ENCODE measurements around the gene S100A16.
A peak's percentile ranks its signal among the peaks of the same experiment; 100 is the strongest.

S100A16 gene

GRCh38 chr1:153612755-153613331, at the start of gene S100A16:
Gene S100A16 (minus strand): TSS chr1:153613137. CDS start chr1:153608151, 4,986 bp downstream.
- Mint-ChIP-seq H3K4me3 (no peak within 1 kb of the TSS), H3K9me3 (no peaks in the 10 kb centered on the region), H3K4me1 (no peaks in the 10 kb centered on the region), H3K36me3 (ENCODE audit: insufficient read depth) (peaks cover 5% of the 10 kb centered on the region), H3K27ac (ENCODE audit: low read depth) (no peak within 1 kb of the TSS), H3K27me3 (peaks cover 14% of the 10 kb centered on the region)
- DNase-seq (ENCODE audit: low spot score in 2 of 2) (no peak), ATAC-seq (replicated peaks; ENCODE audit: extremely low read depth, poor library complexity, severe bottlenecking) (no peak)

- no peak overlapping the region for H3K4me3 Mint-ChIP-seq
- no peaks in the 10 kb centered on the region for H3K9me3 Mint-ChIP-seq
- H3K4me1 Mint-ChIP-seq: peaks cover 9% of the 10 kb centered on the region
- H3K27ac Mint-ChIP-seq (ENCODE audit: low read depth): no peak overlapping the region
- ATAC-seq (replicated peaks; ENCODE audit: extremely low read depth, poor library complexity, severe bottlenecking): no peak
- H3K27me3 Mint-ChIP-seq: no peaks in the 10 kb centered on the region
- H3K36me3 Mint-ChIP-seq (ENCODE audit: insufficient read depth): peaks cover 70% of the 10 kb centered on the region
- DNase-seq (ENCODE audit: low spot score in 2 of 2): no peak
Observed at GRCh38 chr1:153662269-153662668, 49.3 kb upstream of the S100A16 start.

- peaks cover 59% of the 10 kb centered on the region for H3K36me3 Mint-ChIP-seq (ENCODE audit: insufficient read depth)
- ATAC-seq (replicated peaks; ENCODE audit: extremely low read depth, poor library complexity, severe bottlenecking) (no peak), DNase-seq (ENCODE audit: low spot score in 2 of 2) (no peak)
- no peaks in the 10 kb centered on the region for H3K9me3 Mint-ChIP-seq
- no peaks in the 10 kb centered on the region for H3K27me3 Mint-ChIP-seq
- H3K4me3 Mint-ChIP-seq: peak overlapping the region; percentile 29
- H3K4me1 Mint-ChIP-seq: peaks cover 9% of the 10 kb centered on the region
- H3K27ac Mint-ChIP-seq (ENCODE audit: low read depth): no peak overlapping the region
Observed at GRCh38 chr1:153661111-153661708, 48.3 kb upstream of the S100A16 start.

GRCh38 chr1:153659656-153660055, 46.7 kb upstream of the S100A16 start:
- H3K27me3 Mint-ChIP-seq: no peaks in the 10 kb centered on the region
- H3K36me3 Mint-ChIP-seq (ENCODE audit: insufficient read depth): peaks cover 44% of the 10 kb centered on the region
- H3K27ac Mint-ChIP-seq (ENCODE audit: low read depth): no peak overlapping the region

GRCh38 chr1:153659175-153659534, 46.2 kb upstream of the S100A16 start:
- no peak for DNase-seq (ENCODE audit: low spot score in 2 of 2)
- H3K4me1 Mint-ChIP-seq: peaks cover 9% of the 10 kb centered on the region
- no peaks in the 10 kb centered on the region for H3K9me3 Mint-ChIP-seq
- peak overlapping the region; percentile 84 for H3K27ac Mint-ChIP-seq (ENCODE audit: low read depth)
- peak overlapping the region; percentile 91 for H3K4me3 Mint-ChIP-seq
- H3K36me3 Mint-ChIP-seq (ENCODE audit: insufficient read depth): peaks cover 39% of the 10 kb centered on the region
- ATAC-seq (replicated peaks; ENCODE audit: extremely low read depth, poor library complexity, severe bottlenecking): no peak
- H3K27me3 Mint-ChIP-seq: no peaks in the 10 kb centered on the region

More at GRCh38 chr1:153659656-153660055, 46.7 kb upstream of the S100A16 start:
- no peak for DNase-seq (ENCODE audit: low spot score in 2 of 2)
- H3K9me3 Mint-ChIP-seq: no peaks in the 10 kb centered on the region
- H3K4me3 Mint-ChIP-seq: peak overlapping the region; percentile 91
- no peak for ATAC-seq (replicated peaks; ENCODE audit: extremely low read depth, poor library complexity, severe bottlenecking)
- peaks cover 9% of the 10 kb centered on the region for H3K4me1 Mint-ChIP-seq

- Mint-ChIP-seq H3K9me3 (no peaks in the 10 kb centered on the region), H3K27me3 (no peaks in the 10 kb centered on the region), H3K27ac (ENCODE audit: low read depth) (peak within 1 kb of the TSS; percentile 84), H3K4me3 (peak within 1 kb of the TSS; percentile 91), H3K4me1 (peaks cover 9% of the 10 kb centered on the region), H3K36me3 (ENCODE audit: insufficient read depth) (peaks cover 34% of the 10 kb centered on the region)
- DNase-seq (ENCODE audit: low spot score in 2 of 2): peak; percentile 82 to 83
- ATAC-seq (replicated peaks; ENCODE audit: extremely low read depth, poor library complexity, severe bottlenecking): peak; percentile 97
Observed at GRCh38 chr1:153658400-153659174, 45.6 kb upstream of the S100A16 start, which contains the start of gene SNAPIN. Gene SNAPIN (plus strand): TSS chr1:153658703. CDS start chr1:153658744, 41 bp downstream.

- peaks cover 9% of the 10 kb centered on the region for H3K4me1 Mint-ChIP-seq
Observed at GRCh38 chr1:153655333-153655732, 42.4 kb upstream of the S100A16 start.

GRCh38 chr1:153652805-153653500, 40.0 kb upstream of the S100A16 start:
- H3K4me1 Mint-ChIP-seq: peaks cover 14% of the 10 kb centered on the region
- H3K27ac Mint-ChIP-seq (ENCODE audit: low read depth): no peak overlapping the region
- H3K9me3 Mint-ChIP-seq: no peaks in the 10 kb centered on the region
- no peaks in the 10 kb centered on the region for H3K36me3 Mint-ChIP-seq (ENCODE audit: insufficient read depth)
- ATAC-seq (replicated peaks; ENCODE audit: extremely low read depth, poor library complexity, severe bottlenecking) (no peak), DNase-seq (ENCODE audit: low spot score in 2 of 2) (no peak)
- H3K27me3 Mint-ChIP-seq: no peaks in the 10 kb centered on the region
- no peak overlapping the region for H3K4me3 Mint-ChIP-seq

More at GRCh38 chr1:153655333-153655732, 42.4 kb upstream of the S100A16 start:
- no peak for ATAC-seq (replicated peaks; ENCODE audit: extremely low read depth, poor library complexity, severe bottlenecking)
- Mint-ChIP-seq H3K9me3 (no peaks in the 10 kb centered on the region), H3K4me3 (no peak overlapping the region), H3K27ac (ENCODE audit: low read depth) (no peak overlapping the region), H3K27me3 (no peaks in the 10 kb centered on the region), H3K36me3 (ENCODE audit: insufficient read depth) (peaks cover 6% of the 10 kb centered on the region)
- DNase-seq (ENCODE audit: low spot score in 2 of 2): no peak

- ATAC-seq (replicated peaks; ENCODE audit: extremely low read depth, poor library complexity, severe bottlenecking): no peak
- H3K27ac Mint-ChIP-seq (ENCODE audit: low read depth): no peak overlapping the region
- H3K9me3 Mint-ChIP-seq: no peaks in the 10 kb centered on the region
- no peak overlapping the region for H3K4me3 Mint-ChIP-seq
- peaks cover 5% of the 10 kb centered on the region for H3K36me3 Mint-ChIP-seq (ENCODE audit: insufficient read depth)
- H3K4me1 Mint-ChIP-seq: peaks cover 25% of the 10 kb centered on the region
- DNase-seq (ENCODE audit: low spot score in 2 of 2): no peak
- no peaks in the 10 kb centered on the region for H3K27me3 Mint-ChIP-seq
Observed at GRCh38 chr1:153651771-153652170, 38.8 kb upstream of the S100A16 start.

GRCh38 chr1:153649863-153650235, 36.9 kb upstream of the S100A16 start:
- Mint-ChIP-seq H3K27ac (ENCODE audit: low read depth) (peak overlapping the region; percentile 56), H3K27me3 (no peaks in the 10 kb centered on the region), H3K36me3 (ENCODE audit: insufficient read depth) (peaks cover 24% of the 10 kb centered on the region), H3K9me3 (no peaks in the 10 kb centered on the region), H3K4me1 (peaks cover 42% of the 10 kb centered on the region), H3K4me3 (no peak overlapping the region)
- no peak for DNase-seq (ENCODE audit: low spot score in 2 of 2)
- ATAC-seq (replicated peaks; ENCODE audit: extremely low read depth, poor library complexity, severe bottlenecking): no peak

- ATAC-seq (replicated peaks; ENCODE audit: extremely low read depth, poor library complexity, severe bottlenecking): peak; percentile 56
- H3K9me3 Mint-ChIP-seq: no peaks in the 10 kb centered on the region
- no peak for DNase-seq (ENCODE audit: low spot score in 2 of 2)
- no peaks in the 10 kb centered on the region for H3K27me3 Mint-ChIP-seq
- peak overlapping the region; percentile 56 for H3K27ac Mint-ChIP-seq (ENCODE audit: low read depth)
- peaks cover 30% of the 10 kb centered on the region for H3K36me3 Mint-ChIP-seq (ENCODE audit: insufficient read depth)
- no peak overlapping the region for H3K4me3 Mint-ChIP-seq
- H3K4me1 Mint-ChIP-seq: peaks cover 48% of the 10 kb centered on the region
Observed at GRCh38 chr1:153649137-153649862, 36.4 kb upstream of the S100A16 start.
